Measurements from ENCODE around the gene OR51B4.
"Not testable (repeated sequence)": the region's sequence is repeated elsewhere in the genome, so short reads cannot be mapped to it uniquely, and the experiment has no call there.

The OR51B4 gene

GRCh38 chr11:5258543-5259262, 43.0 kb downstream of the OR51B4 start:
- TF ChIP-seq TAF1 (IDR thresholded peaks at IDR 0.05; ENCODE audit: low read depth, low read length): no peak
- TF ChIP-seq SPI1 (IDR thresholded peaks at IDR 0.05; ENCODE audit: low read depth, low read length): no peak
- no peak for TF ChIP-seq POLR2A (IDR thresholded peaks at IDR 0.05; ENCODE audit: low read depth, low read length)
- TF ChIP-seq PAX5 (IDR thresholded peaks at IDR 0.05; ENCODE audit: insufficient read depth, low read length, severe bottlenecking): no peak
- TF ChIP-seq POLR2AphosphoS5 (IDR thresholded peaks at IDR 0.05; ENCODE audit: low read depth, low read length): no peak
- no peak for TF ChIP-seq POU2F2 (IDR thresholded peaks at IDR 0.05; ENCODE audit: low read depth, low read length)
- FAIRE-seq (no peak), DNase-seq (ENCODE audit: insufficient read length, low spot score) (no peak)

- FAIRE-seq (no peak), DNase-seq (ENCODE audit: insufficient read length, low spot score) (no peak)
- TF ChIP-seq POU2F2 (IDR thresholded peaks at IDR 0.05; ENCODE audit: low read depth, low read length): no peak
Measured at GRCh38 chr11:5257296-5257695, 44.5 kb downstream of the OR51B4 start.

- DNase-seq (ENCODE audit: insufficient read length, low spot score); FAIRE-seq: not testable (repeated sequence)
Measured at GRCh38 chr11:5254646-5255413, 46.9 kb downstream of the OR51B4 start, which contains the start of gene HBG2. TSS of gene HBG2 (minus strand) at chr11:5254781. CDS start at chr11:5254728, 53 bp downstream.

GRCh38 chr11:5254023-5254422, 47.7 kb downstream of the OR51B4 start:
- not testable (repeated sequence) for DNase-seq (ENCODE audit: insufficient read length, low spot score); FAIRE-seq

- not testable (repeated sequence) for FAIRE-seq; DNase-seq (ENCODE audit: insufficient read length, low spot score)
Measured at GRCh38 chr11:5253440-5253839, 48.3 kb downstream of the OR51B4 start.

GRCh38 chr11:5252919-5253265, 48.9 kb downstream of the OR51B4 start:
- DNase-seq (ENCODE audit: insufficient read length, low spot score): no peak
- no peak for FAIRE-seq
- no peak for TF ChIP-seq POLR2A (IDR thresholded peaks at IDR 0.05; ENCODE audit: low read depth, low read length)
- no peak for TF ChIP-seq POLR2AphosphoS5 (IDR thresholded peaks at IDR 0.05; ENCODE audit: low read depth, low read length)
- TF ChIP-seq SPI1 (IDR thresholded peaks at IDR 0.05; ENCODE audit: low read depth, low read length): no peak
- no peak for TF ChIP-seq TAF1 (IDR thresholded peaks at IDR 0.05; ENCODE audit: low read depth, low read length)
- TF ChIP-seq POU2F2 (IDR thresholded peaks at IDR 0.05; ENCODE audit: low read depth, low read length): no peak
- no peak for TF ChIP-seq PAX5 (IDR thresholded peaks at IDR 0.05; ENCODE audit: insufficient read depth, low read length, severe bottlenecking)

GRCh38 chr11:5252192-5252918, 49.4 kb downstream of the OR51B4 start:
- TF ChIP-seq POU2F2 (IDR thresholded peaks at IDR 0.05; ENCODE audit: low read depth, low read length) (no peak), POLR2A (IDR thresholded peaks at IDR 0.05; ENCODE audit: low read depth, low read length) (no peak), PAX5 (IDR thresholded peaks at IDR 0.05; ENCODE audit: insufficient read depth, low read length, severe bottlenecking) (no peak)
- FAIRE-seq (no peak), DNase-seq (ENCODE audit: insufficient read length, low spot score) (no peak)

- FAIRE-seq (no peak), DNase-seq (ENCODE audit: insufficient read length, low spot score) (no peak)
- TF ChIP-seq POU2F2 (IDR thresholded peaks at IDR 0.05; ENCODE audit: low read depth, low read length) (no peak), SPI1 (IDR thresholded peaks at IDR 0.05; ENCODE audit: low read depth, low read length) (no peak), POLR2AphosphoS5 (IDR thresholded peaks at IDR 0.05; ENCODE audit: low read depth, low read length) (no peak), POLR2A (IDR thresholded peaks at IDR 0.05; ENCODE audit: low read depth, low read length) (no peak), PAX5 (IDR thresholded peaks at IDR 0.05; ENCODE audit: insufficient read depth, low read length, severe bottlenecking) (no peak), TAF1 (IDR thresholded peaks at IDR 0.05; ENCODE audit: low read depth, low read length) (no peak)
Measured at GRCh38 chr11:5251746-5252145, 50.0 kb downstream of the OR51B4 start.
